GM21447 (cell line): ENCODE data around the gene ZBTB7B.

ENCODE experiments used
- ATAC-seq: cut with Tn5 transposase; IDR thresholded peaks from one replicate; pipeline ENCODE4 v1.9.1; 2021; ENCODE audit not compliant: unreplicated experiment

The ZBTB7B gene

DNA sequence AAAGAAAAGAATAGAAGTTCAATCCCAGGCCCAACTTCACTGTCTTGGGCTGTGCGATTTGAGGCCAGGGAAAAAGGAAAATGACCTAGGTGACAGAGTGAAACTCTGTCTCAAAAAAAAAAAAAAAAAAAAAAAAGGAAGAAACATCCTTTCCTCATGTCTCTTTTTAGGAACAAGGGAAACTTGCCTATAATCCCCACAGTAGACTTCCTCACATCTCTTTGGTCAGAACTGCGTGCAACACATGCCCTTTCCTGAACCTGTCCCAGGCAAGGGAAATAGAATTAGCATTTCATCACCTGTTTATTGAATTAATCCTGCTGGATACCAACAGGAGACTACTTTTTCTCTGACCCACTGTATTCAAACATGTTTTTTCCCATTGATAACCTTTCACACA is 33.3 kb downstream of the ZBTB7B start:
- no peak for ATAC-seq

DNA sequence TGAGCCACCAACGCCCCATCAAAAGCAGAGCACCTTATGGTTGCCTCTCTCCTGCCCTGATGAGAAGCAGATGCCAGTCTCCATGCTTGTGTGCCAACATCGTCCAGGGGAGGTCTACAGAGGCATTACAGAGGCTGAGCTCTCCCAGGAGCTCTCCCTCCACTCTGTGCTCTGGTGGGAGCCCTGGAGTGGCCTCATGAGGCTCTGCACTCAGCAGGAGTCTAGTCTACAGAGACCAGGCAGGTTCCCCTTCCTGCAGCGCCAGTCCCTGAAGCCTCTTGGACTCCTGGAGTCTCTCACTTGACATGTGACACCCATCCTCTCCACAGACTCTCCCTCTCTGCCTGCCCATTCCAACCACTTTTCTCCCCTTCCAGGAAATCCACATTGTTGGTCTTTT is 34.4 kb downstream of the ZBTB7B start:
- no peak for ATAC-seq

DNA sequence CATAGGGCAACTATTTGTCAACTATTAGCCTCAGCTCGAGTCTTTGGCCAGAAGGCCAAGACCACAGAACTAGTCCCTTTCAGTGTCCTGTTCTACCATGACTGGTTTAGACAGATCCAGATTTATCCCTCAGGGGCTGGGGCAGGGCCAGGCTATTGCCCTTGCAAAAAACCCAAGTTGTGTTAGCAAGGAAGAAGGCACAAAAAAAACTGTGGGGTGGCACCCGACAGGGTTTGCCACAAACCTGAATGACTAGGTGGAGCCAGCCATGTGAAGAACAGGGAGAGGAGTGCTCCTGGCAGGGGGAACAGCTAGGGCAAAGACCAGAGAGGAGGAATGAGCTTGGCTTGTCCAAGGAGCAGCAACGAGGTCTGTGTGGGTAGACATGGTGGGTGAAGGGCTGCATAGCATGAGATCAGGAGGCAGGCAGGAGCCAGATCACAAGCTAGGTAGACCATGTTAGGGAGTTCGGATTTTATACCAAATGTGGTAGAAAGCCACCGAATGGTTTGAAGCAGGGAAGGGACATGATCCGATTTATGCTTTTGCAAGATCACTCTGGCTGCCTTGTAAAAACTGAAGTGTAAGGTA is 35.3 kb downstream of the ZBTB7B start:
- no peak for ATAC-seq

DNA sequence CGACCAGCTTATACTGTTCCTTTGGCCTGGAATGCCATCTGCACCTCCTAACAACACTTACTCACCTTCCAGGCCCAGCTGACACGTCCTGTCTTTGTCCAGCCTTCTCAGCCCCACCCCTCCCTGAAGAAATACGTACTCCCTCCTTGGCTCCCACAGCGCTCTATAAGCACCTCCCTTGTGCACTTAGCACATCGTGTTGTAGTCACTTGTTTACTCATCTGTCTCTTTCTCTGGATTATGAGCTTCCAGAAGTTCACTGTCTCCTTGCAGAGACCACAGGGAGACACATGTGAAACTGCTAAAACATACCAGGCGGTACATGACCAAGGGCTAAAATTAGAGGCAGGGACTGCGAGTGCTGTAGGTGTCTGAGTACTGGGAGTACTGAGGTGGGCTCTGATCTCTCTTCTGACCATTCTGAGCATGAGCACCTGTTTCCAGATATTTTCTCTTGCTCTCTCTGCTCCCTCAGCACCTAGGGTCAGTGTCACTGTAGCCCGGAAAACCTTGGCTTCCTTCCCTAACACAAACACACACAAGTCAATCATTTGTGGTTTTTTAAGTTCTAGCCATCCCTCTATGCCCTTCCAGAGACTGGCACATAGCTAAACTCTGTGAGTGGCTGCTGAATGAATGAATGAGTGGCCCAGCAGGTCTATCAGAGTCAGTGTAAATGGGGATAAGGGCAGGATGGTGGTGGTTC is 36.2 kb downstream of the ZBTB7B start:
- no peak for ATAC-seq

DNA sequence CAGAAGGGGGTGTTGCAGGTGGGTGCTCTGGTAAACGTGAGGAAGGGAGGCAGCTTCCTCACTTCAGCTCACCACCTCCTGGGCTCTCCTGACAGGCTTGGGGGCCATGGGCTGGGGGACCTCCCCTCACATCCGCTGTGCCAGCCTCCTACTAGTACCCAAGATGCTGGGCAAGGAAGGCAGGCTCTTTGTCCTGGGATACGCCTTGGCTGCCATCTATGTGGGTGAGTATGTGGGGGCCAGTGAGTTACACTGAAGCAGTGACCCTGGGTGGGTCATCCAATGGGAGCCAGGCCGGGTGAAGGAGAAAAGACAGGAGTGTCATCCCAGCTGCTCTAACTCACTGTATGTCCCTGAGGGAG is 36.7 kb downstream of the ZBTB7B start:
- no peak for ATAC-seq

DNA sequence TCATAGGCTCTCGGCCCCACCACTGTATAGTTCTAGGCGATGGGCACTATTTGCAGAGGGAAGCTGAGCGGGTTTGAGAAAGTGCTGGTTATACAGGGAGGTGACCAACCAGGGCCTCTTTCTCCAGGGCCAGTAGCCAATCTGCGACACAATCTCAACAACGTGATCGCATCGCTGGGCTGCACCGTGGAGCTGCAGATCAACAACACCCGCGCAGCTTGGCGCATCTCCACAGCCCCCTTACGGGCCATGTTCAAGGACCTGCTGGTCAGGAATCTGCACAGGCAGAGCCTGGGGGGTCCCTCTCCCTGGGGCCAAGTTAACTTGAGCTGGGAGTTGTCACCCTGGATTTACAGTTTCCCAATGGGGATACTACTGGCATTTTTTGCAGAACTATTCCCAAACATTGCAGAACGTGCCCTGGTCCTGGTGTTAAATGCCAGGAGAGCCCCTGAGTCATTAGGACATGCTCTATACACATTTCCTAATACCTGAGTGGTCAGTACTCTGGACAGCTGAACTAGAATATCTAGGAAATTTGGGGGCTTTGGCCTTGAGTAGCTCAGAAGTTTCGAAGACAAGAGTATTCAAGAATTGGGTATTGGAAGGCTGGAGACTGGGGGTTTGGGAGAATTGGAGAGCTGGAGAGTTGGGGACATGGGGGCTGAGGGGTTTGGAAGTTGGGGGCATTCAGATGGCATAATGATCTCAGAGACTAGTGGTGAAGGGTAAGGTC is 37.9 kb downstream of the ZBTB7B start:
- ATAC-seq, result no peak

DNA sequence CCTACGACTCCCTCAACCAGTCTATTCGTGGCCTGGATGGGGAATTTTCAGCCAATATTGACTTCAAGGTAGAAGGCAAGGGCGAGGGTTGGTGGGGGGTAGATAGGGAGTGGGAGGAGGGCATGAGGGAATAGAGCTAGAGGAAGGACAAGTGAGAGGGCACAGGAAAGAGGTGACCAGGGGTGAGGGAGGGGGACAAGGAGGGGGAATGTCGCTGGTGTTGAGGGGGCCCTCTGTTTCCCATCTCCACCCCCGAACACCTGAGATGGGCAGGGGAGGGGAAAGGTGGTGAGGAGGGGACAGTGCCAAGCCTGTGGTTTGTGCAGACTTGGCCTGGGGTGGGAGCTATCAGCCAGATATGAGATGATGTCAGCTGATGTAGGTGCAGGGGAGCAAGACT is 40.2 kb downstream of the ZBTB7B start:
- no peak for ATAC-seq

DNA sequence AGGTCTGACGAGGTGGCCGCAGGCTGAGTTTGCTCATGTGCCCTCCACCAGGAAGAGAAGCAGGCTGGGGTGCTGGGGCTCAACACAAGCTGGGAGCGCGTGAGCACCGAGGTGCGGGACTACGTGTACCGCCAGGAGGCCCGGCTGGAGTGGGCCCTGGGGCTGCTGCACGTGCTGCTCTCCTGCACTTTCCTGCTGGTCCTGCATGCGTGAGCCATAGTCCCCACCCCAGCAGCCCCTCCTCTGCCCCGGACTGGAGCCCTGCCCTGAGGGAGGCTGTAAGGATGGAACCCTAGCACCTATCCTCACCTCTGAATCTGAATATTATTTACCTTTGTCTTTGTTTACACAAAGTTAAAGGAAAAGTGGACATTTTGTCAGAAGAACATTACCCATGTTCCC is 40.7 kb downstream of the ZBTB7B start:
- no peak for ATAC-seq

DNA sequence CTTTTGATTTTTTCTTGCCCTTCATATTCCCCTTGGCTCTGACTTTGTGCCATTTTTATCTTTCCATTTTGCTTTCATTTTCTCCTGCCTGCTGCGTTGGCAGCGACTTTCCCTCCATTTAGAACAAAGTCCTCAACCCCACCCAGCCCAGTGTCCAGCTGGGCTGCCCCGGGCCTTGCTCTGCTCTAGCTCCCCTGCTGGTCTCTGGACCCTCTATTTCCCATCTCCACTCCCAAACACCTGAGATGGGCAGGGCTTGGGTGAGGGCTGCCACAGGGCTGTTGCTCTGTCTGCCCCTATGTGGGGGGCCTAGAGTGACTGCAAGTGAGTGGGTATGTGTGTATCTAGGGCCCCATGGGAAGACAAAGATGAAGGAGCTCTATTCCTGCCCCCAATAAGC is 41.2 kb downstream of the ZBTB7B start:
- no peak for ATAC-seq

DNA sequence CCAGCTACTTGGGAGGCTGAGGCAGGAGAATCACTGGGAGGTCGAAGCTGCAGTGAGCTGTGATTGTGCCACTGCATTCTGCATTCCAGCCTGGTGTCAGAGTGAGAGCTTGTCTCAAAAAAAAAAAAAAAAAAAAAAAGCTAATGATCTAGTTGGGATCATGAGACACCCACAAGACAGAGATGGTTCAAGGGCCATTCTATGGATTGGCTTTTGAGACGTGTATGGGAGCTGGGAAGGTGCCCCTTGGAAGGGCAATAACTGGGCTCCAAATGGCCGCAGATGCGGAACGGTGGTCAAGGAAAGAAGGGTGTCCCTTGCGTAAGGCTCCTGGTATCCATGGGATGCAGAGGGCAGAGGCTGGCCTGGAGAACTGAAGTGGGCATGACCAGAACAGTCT is 41.8 kb downstream of the ZBTB7B start:
- ATAC-seq, result no peak

DNA sequence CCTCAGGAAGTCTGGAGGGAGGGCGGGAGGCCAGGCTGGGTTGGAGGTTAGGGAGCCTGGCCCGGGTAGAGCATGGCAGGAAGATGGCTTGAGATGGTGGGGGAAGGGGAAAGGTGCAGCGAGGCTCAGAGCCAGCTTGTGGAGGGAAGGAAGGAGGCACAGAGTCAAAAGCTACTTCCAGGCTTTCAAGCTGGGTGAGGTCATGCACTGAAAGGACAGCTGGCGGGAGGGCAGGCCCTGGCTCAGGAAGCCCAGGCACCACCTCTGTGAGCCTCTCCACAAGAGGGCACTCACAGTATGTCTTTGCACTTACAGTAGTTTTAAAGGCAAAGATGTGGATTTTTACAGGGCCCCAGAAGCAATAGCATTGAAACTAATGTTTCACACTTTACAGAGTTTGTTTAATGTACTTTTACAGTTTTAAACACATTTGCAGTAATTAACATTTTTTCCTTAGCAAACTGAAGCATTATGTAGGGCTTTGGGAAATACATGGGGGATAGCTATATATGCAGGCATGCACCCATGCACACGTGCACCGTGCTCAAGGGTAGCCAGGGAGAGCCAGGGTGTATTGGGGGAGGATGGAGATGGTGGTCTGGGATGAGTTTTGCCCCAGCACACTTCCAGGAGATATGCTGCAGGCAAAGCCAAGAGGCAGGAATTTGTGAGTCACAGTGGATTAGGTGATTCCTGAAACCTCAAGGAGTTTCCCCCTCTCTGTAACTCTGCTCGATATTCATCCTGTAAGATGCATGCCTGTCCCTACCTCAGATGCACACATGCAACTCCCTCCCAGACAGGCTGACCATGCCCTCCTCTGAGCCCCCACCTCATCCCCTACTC is 42.4 kb downstream of the ZBTB7B start:
- ATAC-seq, result no peak

DNA sequence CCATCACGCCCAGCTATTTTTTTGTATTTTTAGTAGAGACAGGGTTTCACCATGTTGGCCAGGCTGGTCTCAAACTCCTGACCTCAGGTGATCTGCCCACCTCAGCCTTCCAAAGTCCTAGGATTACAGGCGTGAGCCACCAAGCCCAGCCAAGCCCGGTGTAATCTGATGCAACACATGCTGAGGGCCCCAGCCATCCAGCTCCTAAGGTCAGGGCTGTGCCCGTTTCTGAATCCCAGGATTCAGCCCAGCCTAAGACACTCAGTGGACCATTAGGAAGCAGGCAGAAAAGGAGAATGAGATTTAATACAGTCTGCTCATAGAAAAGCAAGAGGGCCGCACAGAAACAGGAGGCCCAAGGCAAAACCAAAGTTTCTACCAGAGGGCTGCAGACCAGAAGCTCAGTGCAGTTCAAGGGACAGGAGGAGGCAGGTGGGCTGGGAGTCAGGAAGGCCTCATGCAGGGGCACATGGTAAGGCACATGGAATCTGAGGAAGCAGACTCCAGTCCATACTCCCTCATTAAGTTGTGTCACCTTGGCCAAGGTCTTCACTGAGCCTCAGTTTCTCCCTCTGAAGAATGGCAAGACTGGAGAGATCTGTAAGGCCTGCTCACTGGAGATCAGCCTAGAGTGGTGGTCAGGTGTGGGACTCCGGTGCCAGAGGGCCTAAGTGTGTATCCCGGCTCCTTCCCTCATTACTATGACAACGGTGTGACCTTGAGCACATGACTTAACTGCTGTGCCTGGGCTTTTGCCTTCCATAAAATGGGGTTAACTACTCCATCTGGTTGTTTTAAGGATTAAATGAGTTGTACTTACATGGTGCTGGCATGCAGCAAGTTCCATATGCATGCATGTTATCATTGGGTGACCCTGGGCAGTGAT is 46.1 kb downstream of the ZBTB7B start:
- ATAC-seq, result no peak

DNA sequence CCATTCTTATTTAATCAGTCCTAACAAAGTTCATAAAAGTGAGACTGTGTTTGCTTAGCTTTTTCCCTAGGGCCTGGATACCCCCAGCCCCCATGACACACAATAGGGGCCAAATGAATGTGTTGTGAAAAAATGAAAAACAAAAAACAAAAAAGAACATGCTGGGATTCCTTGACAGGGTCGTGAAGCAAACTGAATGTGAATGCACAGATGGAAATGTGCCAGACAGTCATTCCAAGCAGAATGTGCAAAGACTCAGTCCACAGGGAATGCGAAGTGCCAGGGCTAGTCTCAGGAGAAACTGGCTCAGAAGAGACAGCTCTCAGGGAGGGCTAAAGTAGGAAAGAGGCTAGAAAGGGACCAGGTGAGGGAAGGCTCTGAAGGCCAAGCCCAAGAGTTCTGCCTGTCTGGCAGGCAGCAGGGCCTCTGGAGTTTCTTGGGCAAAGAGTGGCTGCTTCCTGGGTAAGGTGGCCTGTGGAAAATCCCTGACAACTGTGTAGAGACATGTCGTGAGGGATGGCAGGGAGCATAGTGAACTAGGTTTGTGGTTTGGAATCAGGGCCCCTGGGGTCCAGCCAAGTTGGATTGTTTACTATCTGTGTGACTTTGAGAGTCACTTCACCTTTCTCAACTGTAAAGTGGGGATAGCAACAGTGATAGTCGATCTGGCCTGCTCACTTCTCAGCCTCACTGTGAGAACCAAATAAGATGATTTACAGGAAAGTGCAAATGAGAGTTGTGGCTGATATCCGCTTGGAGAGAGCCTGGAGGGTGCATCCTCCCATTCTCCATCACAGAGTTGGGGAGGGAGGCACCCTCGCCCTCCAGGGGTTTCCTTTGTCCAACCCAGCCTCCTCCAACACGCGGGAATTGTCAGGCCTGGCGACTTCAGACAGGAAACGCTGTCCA is 47.3 kb downstream of the ZBTB7B start:
- ATAC-seq, result no peak

DNA sequence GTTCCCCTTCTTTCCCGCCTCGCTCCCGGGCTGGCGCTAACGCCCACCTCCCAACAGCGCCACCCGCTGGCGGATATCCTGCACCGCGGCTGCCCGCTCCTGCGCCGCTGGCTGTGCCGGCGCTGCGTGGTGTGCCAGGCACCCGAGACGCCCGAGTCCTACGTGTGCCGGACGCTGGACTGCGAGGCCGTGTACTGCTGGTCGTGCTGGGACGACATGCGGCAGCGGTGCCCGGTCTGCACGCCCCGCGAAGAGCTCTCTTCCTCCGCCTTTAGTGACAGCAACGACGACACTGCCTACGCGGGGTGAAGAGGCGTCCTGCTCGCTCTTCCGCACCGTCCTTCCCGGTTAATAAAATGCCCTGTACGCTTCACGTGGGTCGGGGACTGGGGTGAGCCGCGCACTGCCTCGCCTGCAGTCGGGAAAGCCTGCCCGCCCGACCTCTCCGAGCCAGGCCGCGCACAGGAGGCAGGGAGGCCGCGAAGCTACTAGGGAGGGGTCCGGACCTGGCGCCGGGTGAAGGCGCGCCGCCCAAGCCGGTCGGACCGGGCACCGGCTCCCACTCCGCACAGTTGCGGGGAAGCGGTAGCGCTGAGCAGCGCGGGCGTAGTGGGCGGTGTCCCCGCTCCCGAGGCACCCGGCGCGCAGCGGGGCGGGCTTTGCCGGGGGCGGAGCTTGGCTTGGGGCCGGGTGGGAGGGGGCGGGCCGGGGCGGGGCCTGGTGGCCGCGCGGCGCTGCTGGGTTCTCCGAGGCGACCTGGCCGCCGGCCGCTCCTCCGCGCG is 48.1 kb downstream of the ZBTB7B start, which contains the start of gene ADAM15:
TSS of gene ADAM15 (plus strand) at position 757 of the 782 bp plus-strand sequence. CDS start 71 bp downstream, outside the sequence.
- peak; percentile 49 for ATAC-seq

DNA sequence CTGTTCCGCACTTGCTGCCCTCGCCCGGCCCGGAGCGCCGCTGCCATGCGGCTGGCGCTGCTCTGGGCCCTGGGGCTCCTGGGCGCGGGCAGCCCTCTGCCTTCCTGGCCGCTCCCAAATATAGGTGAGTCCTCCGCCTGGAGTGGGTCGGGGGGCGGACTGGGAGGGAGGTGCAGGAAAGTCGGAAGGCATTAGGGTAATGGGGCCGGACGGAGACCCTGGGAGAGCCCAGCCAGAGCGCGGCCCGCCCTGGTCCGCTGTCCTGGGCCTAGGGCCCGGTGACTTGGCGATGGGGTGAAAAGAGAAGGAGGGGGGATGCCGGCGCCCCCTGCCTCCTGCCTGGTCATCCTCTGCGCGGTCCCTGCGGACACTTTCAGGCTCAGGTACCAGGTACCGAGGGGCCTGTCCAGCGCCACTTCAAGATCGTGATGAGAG is 48.8 kb downstream of the ZBTB7B start:
- no peak for ATAC-seq

DNA sequence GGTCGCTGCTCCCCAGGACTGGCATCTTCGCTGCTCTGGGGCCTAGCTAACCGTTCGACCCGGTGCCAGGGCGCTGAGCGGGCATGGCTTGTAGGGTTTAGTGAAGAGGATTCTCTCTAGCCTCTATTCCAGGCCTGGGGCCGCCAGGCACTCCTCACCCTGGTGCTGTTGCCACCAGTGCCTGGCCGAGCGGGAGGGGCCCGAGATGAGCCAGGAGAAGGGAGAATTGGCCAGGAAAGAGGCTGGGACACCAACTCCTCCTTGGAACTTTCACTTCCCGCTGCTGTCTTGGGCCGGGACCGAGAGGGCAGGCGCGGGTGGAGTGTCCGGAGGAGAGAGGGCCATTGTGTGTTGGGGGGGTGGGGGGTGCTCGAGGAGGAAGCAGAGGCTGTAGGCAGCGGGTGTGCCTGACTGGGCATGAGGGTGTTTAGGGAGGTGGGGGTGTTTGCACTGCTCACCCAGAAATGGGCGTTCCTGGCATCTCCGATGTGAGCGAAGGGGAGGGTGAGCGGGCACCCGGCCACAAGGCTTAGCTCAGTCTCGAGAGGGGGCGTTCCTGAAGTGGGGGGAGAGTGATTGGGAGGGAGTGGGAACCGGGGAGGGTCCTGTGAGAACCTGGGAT is 49.3 kb downstream of the ZBTB7B start:
- ATAC-seq, result no peak

DNA sequence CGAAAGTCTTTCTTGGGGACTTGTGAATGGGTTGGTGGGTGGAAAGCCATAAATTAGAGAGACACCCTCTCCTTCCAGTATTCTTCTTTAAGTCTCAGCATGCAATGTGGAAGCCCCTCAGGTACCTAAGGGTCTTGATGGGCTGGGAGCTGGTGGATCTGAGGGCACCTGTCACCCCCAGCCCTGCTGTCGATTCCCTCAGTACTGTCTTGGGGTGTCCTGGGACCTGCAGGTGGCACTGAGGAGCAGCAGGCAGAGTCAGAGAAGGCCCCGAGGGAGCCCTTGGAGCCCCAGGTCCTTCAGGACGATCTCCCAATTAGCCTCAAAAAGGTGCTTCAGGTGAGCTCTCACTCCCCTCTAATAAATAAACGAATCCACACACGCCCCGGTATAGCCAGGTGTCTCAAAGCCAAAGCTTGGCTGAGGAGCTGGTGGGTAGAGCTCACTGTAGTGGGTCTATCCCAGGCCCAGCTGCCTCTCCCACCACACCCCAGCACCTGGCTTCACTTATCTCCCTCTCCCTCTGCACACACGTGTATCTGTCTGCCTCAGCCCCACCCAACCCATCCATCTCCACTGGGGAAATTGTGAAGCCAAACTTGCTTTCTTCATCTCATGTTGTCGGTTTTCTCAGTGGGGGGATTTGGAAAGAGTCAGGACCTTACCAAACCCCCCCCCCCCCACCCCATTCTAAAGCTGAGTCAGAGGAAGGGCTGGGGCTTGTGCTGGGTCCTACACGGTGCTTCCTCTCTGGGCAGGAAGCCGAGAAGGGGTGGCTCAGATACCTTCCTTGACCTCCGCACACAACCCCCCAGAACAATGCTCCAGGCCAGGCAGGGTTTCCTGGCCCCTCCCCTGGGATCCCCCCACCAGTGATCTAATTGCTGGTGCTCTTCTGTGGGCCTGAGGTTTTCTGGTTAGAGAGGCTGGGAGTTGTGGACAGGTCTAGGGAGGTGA is 50.1 kb downstream of the ZBTB7B start:
- no peak for ATAC-seq
